GM21390 (cell line): ENCODE measurements around the gene COL13A1.

Source experiments
- ATAC-seq: cut with Tn5 transposase; IDR thresholded peaks from one replicate; pipeline ENCODE4 v1.9.1; 2021; ENCODE audit not compliant: unreplicated experiment

The COL13A1 gene

DNA sequence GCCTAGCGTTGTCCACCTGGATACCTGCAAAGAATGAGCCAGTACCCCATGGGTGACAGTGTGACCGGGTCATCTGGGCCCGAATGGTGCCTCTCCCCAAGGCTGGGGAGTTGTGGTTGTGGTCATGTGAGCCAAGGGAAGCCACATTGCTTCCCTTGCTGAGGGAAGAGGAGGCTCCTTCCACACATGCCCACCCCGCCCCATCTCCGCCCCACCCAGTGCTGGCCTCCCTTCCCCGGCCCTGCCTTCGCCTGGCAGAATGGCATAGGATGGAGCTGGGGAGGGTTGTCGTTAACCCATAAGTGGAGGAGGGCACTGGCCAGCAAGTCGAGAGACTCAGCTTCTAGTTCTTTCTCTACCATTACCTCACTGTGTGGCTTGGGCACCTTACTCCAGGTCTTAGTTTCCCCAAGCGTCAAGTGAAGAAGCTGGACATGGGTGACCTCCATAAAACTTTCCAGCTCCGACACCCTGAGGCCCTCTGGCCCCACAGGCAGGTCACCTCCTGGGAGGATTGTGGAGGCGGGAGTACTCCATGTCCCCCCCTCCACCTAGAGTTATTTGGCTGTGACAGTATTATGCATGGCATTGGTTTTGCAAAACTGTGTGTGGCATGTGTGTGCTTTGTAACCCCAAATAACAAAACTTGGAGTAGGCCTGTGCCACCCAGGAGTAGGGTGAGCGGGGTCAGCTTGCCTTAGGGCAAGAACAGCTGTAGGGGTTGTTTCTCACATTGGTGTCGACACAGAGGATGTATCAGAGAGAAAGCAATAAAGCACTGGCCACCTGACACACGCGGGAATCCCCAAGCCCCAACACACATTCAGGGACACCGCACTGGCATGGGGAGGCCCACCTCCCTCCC lies 160.4 kb downstream of the COL13A1 start:
- ATAC-seq, result no peak

DNA sequence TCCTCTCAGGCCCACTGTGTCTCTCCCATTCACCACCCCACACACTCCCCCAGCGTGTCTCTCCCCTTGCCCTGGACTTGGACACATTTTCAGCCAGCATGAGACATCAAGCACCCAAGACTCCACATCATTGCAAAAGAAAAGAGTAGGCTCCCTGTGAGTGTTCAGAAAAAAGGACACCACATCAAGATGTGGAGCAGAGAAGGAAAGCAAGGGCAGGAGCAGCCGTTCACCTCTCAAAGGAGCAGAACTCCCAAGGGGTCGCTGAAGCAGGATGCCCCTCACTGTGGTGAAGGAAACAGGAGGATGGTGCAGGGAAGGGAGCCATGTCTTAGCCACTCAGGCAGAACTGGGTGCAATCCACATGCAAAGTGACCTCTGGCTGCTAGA lies 161.0 kb downstream of the COL13A1 start:
- no peak for ATAC-seq

DNA sequence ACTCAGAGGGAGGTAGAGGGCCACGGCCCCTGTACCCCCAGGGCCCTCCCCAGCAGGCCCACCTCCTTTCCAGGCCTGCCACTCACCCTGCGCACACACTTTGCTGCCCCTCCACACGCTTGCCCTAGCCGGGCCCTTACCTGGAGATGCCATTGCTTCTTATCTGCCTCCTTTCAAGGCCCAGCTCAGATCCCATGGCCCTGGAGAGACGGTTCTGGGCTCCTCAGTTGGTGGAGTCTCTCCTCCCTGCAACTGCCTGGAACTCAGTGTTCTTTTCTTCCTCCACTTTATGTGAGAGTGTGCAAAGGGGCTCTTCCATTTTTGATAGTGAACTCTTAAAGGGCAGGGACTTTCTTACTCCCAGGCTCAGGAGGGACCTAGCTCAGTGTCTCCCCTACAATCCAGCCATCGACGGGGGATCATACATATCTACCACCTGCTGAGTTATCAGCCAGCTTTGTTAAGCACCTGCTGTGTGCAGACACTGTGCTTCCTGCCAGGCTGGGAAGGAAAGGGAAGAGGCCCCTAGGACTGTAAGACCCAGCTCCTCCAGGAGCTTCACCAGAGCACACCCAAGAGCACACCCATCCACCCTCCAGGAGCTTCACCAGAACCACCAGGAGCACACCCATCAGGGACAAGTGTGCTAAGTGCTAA lies 161.6 kb downstream of the COL13A1 start:
- ATAC-seq, result no peak

DNA sequence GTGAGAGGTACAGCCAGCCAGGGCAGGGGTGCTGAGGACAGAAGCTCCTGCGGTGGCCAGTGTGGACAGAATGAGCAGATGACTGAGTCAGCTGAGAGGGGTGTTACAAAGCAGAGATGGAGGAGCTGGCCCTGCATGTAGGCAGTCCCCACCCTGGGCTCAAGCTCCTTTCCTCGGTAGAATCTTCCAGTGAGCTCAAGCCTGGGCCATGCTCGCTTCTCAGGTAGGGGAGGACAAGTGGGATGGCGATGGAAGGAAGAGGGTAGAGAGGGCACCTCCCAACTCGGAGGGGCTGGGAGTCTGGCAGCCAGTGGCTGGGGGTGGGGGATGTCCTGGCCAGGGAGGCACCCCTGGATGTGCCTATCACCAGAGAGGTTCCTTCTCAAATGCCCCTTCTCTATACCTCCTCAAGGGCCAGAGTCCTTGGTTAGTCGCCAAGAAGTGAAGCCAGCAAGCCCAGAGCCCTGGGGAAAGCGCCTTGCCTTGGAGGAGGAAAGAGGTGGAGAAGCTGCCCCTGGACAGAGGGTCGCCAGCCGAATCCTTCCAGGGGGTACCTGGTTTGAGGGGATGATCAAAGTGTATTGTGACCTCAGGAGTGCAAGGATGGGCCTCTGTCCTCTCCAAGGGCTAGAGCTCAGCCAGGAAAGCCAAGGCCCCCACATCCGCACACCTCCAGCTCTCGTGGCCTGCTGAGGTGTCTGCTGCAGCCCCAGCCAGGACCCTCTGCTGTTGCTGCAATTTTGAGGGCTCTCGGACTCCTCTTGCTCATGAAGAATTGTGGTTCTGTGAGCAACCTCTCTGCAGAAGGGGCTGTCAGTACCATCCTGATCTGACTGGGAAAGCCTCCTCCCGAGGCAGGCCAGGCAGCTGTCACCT lies 162.4 kb downstream of the COL13A1 start:
- ATAC-seq, result no peak

DNA sequence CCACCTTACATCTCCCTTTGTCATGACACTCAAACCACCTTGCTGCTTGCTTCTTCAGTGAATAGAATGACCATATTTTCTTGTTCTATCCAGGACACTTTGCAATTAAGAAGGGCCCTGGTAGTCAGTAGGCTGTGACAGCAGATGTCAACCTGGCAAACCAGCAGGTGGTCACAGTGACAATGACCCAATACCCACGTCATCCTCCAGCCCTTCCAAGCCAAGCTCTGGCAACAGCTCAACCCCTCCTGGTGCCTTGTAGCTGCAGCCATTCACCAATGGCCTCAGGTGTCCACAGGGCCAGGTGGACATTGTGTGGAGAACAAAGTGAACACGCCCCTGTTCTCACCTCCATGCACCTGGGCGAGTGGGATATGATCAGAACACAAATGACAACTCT lies 163.4 kb downstream of the COL13A1 start:
- ATAC-seq, result no peak

DNA sequence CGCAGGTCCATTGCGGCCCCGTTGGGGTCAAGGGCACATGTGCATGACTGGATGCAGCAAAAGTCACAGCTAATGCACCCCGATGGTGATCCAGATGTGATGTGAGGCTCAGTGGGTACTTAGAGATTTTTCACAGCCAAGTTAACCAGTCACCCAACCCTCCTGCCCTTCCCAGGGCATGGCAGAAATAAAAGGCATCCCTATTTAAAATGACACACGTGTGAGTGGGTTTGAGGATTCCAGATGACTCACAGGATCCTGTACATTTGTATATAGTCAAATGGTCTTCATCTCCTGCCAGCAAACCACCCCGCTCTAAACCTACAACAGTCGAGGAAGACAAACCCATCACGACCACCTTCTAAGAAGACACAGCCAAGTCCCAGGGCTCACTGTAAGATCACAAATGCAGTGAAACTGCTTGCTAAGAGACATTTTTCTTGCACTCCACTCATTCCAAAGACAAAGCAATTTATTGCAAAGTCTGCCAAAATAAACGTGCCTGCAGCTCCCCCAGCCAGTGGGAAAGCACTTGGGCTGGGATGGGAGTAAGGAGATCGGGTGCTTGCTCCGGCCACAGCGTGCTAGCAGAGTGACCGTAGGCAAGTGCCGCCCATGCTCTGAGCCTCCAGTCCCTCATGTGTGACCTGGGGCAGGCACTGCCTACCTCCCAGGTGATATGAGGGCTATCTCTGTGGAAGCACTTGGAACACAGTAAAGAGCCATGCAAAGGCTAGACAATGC lies 164.4 kb downstream of the COL13A1 start:
- ATAC-seq, result no peak

DNA sequence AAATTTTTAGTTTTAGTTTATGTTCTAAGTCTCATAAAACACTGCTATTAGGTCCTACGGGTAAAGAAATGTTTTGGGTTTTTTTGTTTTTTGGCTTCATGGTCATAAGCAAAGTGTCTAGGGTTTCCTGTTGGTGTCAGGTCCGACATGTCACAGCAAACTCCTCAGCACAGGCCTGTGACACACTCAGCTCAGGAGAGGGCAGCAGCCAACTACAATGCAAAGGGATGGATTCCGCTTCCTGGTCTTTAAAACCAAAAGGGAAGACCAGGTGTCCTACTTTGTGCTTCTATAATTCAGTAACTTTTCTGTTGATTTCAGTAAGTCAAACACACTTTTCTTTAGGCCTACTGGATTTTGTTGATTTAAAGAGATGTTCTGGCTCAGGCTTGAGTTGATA lies 167.1 kb downstream of the COL13A1 start:
- no peak for ATAC-seq

DNA sequence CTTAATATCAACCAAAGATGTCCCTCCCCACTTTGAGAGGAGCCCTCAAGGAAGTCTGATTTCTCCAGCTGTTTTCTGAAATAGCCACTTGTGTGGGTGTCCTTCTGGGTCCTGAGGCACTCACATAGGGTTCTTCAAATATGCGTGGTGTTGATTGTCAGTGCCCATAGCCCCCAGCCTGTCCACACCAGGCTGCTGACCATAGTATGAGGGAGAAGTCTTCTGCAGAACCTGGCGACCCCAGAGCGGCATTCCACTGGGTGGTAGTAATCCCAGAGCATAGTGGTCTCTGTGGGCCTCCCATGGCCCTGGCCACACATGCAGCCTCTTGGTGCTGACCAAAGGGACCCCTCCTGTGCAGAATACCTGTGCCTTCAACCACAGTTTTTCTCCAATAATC lies 168.3 kb downstream of the COL13A1 start:
- no peak for ATAC-seq

DNA sequence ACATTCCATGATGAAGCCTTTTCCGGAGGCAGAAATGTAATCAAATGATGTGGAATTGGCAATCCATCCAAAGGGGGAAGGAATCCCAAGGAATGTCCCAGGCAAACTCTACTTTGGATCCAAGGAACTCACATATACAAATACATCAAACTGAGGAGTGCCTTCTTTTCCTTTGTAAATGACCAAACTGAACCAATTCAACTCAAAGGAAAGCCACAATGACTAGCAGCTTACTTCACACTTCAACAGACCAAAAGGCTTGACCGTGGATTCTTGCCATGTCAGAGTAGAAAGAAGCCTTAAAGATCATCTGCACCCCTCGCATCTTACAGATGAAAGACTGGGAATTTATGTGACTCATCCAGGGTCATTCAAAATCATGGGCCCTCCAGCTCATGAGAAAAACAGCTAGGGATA lies 171.3 kb downstream of the COL13A1 start:
- no peak for ATAC-seq

DNA sequence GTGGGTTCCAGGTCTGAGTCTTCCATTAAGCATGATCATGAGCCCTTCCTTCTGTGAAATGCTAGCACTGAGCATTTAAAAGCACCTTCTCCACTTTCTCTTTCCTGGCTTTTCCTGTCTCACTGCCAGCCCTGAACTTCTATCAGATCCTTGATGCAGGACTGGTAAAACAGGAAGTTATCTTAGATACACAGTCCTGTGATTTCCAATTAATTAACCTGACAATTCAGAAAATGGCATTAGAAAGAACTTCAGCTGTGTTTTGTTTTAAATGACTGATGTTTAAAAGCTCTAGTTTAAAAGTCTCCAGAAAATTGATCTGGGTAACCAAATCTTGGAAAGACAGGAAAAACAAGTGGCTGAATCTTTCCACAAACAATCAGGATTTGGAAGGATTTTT lies 172.0 kb downstream of the COL13A1 start:
- ATAC-seq, result no peak

DNA sequence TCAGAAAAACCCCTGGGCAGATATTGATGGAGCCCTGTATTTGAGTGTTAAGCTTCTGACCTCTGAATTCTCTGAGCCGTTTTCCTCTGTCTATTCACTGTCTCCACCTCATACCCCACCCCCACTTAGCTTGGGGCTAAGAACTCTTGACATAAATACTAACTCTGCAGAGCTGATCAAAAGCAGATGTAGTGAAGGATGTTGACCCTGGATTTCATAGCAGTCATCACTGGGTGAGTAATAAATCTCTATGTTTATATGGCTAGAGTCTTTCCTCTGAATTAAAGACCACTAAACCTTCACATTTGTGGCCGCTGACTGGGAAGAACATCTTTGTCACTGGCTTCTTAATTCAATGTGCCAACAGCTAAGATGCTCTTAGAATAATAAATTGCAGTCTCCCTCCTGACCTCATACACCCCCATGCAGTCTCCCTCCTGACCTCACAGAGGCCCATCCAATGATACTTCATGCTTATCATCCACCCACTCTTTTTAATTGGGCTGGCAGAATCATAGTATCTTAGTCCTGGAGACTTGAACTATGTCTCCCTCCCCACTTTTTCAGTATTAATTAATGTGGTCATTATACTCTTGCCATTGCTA lies 172.9 kb downstream of the COL13A1 start:
- no peak for ATAC-seq

DNA sequence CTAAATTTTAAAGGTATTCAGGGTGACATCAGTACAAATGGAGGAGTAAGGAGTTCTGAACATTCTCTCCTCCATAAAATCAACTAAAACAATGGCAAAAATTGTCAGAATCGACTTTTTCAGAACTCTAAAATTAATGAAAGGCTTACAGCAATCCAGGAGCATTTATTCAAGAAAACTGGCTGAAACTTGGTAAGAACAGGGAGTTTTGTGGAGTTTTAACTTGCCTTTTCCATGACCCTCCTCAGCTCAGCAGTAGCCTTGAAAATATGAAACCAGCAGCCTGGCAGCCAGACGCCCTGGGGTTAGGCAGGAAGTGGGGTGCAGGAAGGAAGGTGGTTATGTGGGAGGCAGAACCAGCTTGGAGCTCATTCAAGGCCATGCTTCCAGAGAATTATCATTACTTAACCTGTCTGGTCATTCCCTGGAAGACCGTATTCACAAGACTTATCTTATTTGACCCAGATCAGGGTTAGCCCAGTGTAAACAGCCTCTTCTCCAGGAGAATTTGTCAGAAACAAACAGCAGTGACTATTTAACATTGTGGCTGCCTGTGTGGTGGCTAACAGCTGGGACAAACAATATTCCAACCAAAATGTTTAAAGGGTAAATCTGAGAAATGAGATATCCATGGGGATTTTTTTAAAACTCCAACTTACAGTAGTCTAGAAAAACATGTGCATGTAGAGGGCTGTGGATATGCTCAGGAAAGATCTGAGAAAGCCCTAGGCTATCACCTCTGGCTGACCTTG lies 175.3 kb downstream of the COL13A1 start:
- ATAC-seq, result no peak

DNA sequence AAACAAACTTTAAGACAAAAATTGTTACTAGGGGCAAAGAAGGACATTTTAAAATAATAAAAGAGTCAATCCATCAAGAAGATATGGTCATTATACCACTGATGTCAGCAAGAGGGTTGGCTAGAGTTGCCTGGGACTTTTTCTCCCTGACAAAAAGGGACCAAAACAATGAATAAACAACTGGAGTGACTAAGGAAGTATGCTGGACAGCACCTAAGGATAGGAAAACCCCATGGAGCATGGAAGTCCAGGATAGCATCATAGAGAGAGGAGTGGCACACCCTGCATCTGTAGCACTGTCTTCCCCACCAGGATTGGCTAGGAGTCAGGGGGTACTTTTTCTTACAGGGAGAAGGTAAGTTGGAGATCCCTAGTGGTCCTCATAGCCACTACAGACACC lies 177.5 kb downstream of the COL13A1 start:
- no peak for ATAC-seq

DNA sequence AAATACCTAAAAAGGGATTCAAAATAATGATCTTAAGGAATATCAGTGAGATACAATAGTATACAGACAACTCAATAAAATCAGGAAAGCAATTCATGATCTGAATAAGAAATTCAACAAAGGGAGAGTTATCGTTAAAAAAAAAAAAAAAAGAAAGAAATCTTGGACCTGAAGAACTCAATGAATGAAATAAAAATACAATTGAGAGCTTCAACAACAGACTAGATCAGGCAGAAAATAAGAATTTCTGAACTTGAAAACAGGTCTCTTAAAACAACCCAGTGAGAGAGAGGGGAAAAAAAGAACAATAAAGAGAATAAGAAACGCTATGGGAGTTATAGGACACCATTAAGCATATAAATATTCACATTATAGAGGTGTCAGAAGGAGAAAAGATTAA lies 179.0 kb downstream of the COL13A1 start:
- no peak for ATAC-seq

DNA sequence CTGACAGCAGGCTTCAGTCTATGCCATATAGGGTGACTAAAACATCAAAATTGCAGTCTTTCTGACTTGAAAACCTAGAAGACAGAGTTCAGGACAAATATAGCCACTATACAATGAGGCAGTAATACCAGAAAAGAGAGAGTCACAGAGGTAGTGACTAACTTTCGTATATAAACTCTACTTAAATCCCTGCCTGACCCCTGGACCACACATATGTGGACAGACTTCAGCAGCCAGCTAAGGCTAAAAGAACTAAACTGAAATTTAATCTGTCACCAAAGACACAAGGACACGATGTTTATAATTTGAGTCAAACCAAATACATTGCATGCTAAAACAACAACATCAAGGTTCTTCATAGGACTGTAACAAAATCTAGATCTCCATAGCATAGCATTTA lies 186.4 kb downstream of the COL13A1 start:
- ATAC-seq, result no peak

DNA sequence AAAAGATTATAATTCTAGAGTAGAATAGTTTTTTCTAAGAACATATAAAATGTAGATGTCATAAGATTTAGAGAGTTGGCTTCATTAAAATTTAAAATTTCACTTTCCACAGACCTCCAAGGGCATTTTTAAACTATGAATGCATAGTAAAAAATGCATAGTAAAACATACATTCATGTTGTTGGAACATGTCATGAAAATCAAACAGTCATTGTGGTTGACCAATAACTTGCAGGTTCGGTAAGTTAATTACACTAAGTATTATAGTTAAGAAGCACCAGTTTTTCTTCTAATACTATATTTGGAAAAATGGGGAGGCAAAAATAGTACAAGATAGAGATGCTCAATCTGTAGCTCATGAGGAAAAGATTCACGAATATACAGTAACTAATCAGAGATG lies 189.4 kb downstream of the COL13A1 start:
- ATAC-seq, result no peak

DNA sequence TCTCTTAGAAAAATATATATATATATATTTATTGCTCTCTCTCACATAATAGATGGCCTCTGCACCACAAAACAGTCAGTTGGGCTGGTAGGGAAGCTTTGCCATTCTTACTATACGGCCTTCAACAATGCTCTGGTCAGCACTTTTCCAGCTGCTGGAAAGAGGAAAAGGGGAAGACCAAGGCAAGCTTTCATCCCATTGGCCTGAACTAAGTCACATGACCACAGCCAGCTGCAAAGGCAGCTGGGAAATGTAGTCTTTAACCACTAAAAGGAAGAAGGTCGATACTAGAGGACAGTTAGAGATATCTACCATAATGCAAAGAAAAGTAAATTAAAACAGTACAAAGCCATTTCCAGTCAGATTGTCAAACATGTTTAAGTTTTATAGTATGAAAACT lies 192.6 kb downstream of the COL13A1 start:
- no peak for ATAC-seq

DNA sequence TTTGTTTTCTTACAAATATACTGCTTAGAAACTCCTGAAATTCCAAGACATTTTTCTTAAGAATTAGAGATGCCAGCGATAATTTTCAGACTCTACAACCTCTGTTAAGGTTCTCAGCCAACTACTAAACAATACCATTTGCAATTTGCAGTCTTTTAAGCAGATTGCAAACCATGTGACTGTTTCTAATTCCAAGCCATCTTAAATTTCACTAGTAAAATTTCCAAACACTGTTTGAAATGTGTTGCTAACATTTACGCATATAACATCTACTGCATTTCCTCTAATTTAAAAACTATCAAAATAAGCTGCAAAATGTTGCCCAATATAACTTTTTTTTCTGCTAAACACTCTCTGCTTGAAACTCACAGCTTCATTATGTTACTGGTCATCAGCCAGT lies 194.9 kb downstream of the COL13A1 start:
- ATAC-seq, result no peak

DNA sequence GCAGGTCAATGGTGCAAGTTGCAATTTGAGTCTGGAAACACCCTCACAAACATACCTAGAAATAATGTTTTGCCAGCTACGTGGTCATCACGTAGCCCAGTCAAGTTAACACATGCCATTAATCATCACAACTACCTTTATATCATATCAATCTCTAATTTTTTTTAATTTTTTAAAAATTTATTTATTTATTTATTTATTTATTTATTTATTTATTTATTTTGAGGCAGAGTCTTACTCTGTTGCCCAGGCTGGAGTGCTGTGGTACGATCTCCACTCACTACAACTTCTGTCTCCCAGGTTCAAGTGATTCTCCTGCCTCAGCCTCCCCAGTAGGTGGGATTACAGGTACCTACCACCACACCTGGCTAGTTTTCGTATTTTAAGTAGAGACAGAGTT lies 198.6 kb downstream of the COL13A1 start:
- no peak for ATAC-seq
